Brain microvascular endothelial cell (primary cell): ENCODE measurements around the gene AGBL1.

Source experiments
- DNase-seq: peaks from one replicate; pipeline ENCODE4 v3.0.0-alpha.2; 2020
- H3K27ac ChIP-seq: fragments of 250-450 bp; sonication (Bioruptor Pico); 2 replicates; pipeline ENCODE4 v1.5.1; 2020; ENCODE audit warnings: mild to moderate bottlenecking, moderate library complexity
- H3K27me3 ChIP-seq: fragments of 250-450 bp; sonication (Bioruptor Pico); replicated peaks from 2 replicates; pipeline ENCODE4 v1.5.1; 2020; ENCODE audit warnings: mild to moderate bottlenecking
- H3K36me3 ChIP-seq: fragments of 250-450 bp; sonication (Bioruptor Pico); replicated peaks from 2 replicates; pipeline ENCODE4 v1.5.1; 2020; ENCODE audit warnings: mild to moderate bottlenecking
- H3K4me3 ChIP-seq: 2 replicates; pipeline ENCODE4 v1.5.1; 2011; ENCODE audit warnings: low read depth, mild to moderate bottlenecking, control low read depth, low read length, moderate library complexity
- CTCF ChIP-seq: IDR thresholded peaks from 2 replicates; pipeline ENCODE4 v1.5.1; 2011; ENCODE audit warnings: low read depth, mild to moderate bottlenecking, moderate library complexity, low read length, control low read depth, inconsistent platforms; ENCODE audit errors: missing control alignments
- in situ Hi-C: cut with HindIII; loops from 2 replicates; pipeline ENCODE4 v1.10.0; 2017; ENCODE audit warnings: low sequenced_read_pairs, low pct_ligation_motif_present

The AGBL1 gene

GRCh38 chr15:86197770-86198169, 118.1 kb downstream of the AGBL1 start:
- Histone ChIP-seq H3K4me3 (no peak overlapping the region), H3K27me3 (no peaks in the 10 kb centered on the region), H3K27ac (no peak overlapping the region), H3K36me3 (no peaks in the 10 kb centered on the region)
- in situ Hi-C loops, result no loop called here
- TF ChIP-seq CTCF, result no peak
- no peak for DNase-seq

- no peaks in the 10 kb centered on the region for H3K36me3 ChIP-seq
- H3K27ac ChIP-seq, result no peak overlapping the region
- in situ Hi-C loops, result no loop called here
- TF ChIP-seq CTCF, result no peak
- H3K27me3 ChIP-seq, result no peaks in the 10 kb centered on the region
- H3K4me3 ChIP-seq, result no peak overlapping the region
- DNase-seq, result no peak
Measured at GRCh38 chr15:86199467-86200145, 119.9 kb downstream of the AGBL1 start.

- in situ Hi-C loops, result no loop called here
- no peak for TF ChIP-seq CTCF
- H3K36me3 ChIP-seq, result no peaks in the 10 kb centered on the region
- no peak overlapping the region for H3K27ac ChIP-seq
- DNase-seq, result no peak
- no peaks in the 10 kb centered on the region for H3K27me3 ChIP-seq
- H3K4me3 ChIP-seq, result no peak overlapping the region
Measured at GRCh38 chr15:86201313-86202008, 121.8 kb downstream of the AGBL1 start.

- H3K36me3 ChIP-seq, result no peaks in the 10 kb centered on the region
- H3K27me3 ChIP-seq, result no peaks in the 10 kb centered on the region
- no peak for DNase-seq
- no peak overlapping the region for H3K27ac ChIP-seq
- in situ Hi-C loops, result no loop called here
- TF ChIP-seq CTCF, result no peak
- no peak overlapping the region for H3K4me3 ChIP-seq
Measured at GRCh38 chr15:86203462-86203861, 123.8 kb downstream of the AGBL1 start.

GRCh38 chr15:86205096-86205495, 125.4 kb downstream of the AGBL1 start:
- TF ChIP-seq CTCF, result no peak
- Histone ChIP-seq H3K4me3 (no peak overlapping the region), H3K36me3 (no peaks in the 10 kb centered on the region), H3K27ac (no peak overlapping the region), H3K27me3 (no peaks in the 10 kb centered on the region)
- in situ Hi-C loops, result no loop called here
- DNase-seq, result no peak

- no peak for TF ChIP-seq CTCF
- no peak overlapping the region for H3K4me3 ChIP-seq
- H3K36me3 ChIP-seq, result no peaks in the 10 kb centered on the region
- H3K27me3 ChIP-seq, result no peaks in the 10 kb centered on the region
- in situ Hi-C loops, result no loop called here
- no peak for DNase-seq
- H3K27ac ChIP-seq, result no peak overlapping the region
Measured at GRCh38 chr15:86213420-86213819, 133.7 kb downstream of the AGBL1 start.
